Breast epithelium (tissue), 3 donors: ENCODE data around the gene HSF4.

Experiments used
- CTCF ChIP-seq, 3 donors: fragments of 450-650 bp; IDR thresholded peaks; one replicate each; pipeline ENCODE4 v1.5.1; 2016 to 2017; ENCODE audit warnings: antibody characterized with exemption in 3 of 3, mild to moderate bottlenecking in 3 of 3, moderate library complexity in 3 of 3
- POLR2A ChIP-seq: fragments of 450-650 bp; IDR thresholded peaks from one replicate; pipeline ENCODE4 v1.6.1; 2016; ENCODE audit warnings: antibody characterized with exemption, mild to moderate bottlenecking, moderate library complexity
- POLR2AphosphoS5 ChIP-seq, 3 donors: sonication (generic); formaldehyde crosslinking; IDR thresholded peaks; one replicate each; pipeline ENCODE4 v1.6.1; 2017; ENCODE audit warnings: antibody characterized with exemption in 3 of 3

GRCh38 chr16:67167588-67167987, 3.0 kb downstream of the HSF4 start:
- TF ChIP-seq CTCF (IDR thresholded peaks at IDR 0.05) (no peak), POLR2A (no peak), POLR2AphosphoS5 (IDR thresholded peaks at IDR 0.05) (no peak)
